A172 (cell line): ENCODE data around the gene NLRP13. TPM values are rescaled to one million over a fixed set of nuclear protein-coding genes. Genes with fewer than 3 reads are reported as not detected.

Experiments
- DNase-seq: peaks from one replicate; pipeline ENCODE4 v3.0.0-alpha.2; 2015; ENCODE audit warnings: low spot score
- total RNA-seq: library from RNA; depleted of rRNA; stranded (reverse); fragments of >200 nt; shearing (Covaris generic); gene quantifications from 2 replicates; pipeline ENCODE4 v1.2.3, GENCODE V29; 2014; rRNA removed

The NLRP13 gene
- total RNA-seq, 1 experiment from 2014 or later: not detected

DNA sequence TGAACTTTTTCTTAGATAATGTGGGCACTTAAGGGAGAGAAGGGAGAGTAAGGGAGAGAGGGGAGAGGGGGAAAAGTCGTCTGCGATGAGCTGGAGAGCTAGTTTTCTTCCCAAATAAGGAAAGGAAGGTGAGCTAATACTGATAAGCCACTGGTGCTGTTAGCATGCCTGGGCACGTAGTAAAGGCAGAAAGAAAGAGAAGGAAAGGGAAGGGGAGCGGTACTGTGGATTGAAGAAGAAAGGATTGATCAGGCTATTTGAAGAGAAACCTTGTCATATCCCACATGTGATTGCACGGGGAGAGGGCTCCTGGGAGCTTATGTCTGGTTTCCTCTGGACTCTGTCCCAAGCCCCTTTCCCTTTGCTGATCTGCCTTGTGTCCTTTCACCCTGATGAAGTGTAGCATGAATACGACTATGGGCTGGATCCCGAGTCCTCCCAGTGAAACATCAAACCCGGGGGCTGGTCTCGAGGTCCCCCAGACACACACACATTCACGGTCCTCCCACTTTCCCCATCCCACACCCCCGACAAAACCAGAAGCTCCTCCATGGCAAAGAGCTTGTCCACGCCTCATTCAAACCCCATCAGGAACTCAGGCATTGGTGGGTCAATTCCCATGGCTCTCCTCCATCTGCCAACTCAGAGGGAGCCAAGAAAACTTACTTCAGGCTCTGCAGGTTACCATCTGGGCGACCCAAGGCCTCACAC is 30.6 kb downstream of the NLRP13 start:
- no peak for DNase-seq

DNA sequence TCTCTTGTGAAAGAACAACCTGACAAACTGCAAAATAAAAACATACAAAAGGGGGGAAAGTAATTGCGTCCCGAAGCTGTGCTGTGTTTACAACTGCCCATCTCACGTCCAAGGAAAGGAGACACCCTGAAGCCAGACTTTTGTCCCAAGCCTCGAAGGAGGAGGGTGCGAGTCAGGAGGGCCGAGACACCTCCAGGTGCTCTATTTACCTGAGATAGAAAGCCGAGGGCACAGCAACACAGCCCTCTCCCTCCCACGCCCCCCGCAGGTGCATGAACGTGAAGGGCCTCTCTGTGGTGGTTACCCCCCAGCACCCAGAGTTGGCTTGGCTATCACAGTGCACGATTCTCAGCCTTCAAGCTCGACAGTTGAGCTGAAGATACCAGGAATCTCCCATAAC is 33.2 kb downstream of the NLRP13 start:
- no peak for DNase-seq

DNA sequence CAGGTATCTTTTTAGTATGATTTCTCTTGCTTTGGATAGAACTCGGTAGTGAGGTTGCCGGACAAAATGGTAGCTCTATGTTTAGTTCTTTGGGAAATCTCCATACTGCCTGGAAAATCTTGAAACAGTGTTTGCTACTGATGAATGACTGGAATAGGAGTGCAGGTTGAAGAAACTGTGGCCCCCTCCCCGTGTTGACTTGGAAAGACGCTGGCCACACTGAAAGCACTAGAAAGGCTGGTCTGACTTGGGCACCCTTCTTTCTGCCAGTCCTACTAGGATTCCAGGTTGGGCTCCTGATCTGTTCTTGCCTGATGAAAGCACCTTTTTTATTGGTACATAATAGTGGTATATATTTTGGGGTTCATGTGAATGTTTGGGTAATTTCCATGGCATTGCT is 49.5 kb downstream of the NLRP13 start:
- no peak for DNase-seq

DNA sequence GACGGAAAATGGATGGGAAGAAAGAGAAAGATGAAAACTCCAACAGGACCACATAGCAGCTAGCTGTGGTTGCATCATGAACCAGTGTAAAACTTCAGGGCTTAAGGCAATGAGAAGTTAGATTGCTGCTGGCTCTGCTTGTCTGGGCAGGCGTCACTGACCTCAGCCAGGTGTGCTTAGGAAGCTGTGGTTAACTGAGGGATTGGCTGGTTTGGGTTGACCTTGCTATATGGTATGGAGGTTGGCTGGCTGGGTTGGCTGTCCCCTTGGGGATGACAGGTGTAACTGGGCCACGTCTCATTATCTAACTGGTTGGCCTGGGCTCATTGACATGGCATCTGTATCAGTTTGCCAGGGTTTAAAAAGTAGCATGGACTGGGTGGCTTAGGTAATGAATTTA is 54.9 kb downstream of the NLRP13 start:
- no peak for DNase-seq

DNA sequence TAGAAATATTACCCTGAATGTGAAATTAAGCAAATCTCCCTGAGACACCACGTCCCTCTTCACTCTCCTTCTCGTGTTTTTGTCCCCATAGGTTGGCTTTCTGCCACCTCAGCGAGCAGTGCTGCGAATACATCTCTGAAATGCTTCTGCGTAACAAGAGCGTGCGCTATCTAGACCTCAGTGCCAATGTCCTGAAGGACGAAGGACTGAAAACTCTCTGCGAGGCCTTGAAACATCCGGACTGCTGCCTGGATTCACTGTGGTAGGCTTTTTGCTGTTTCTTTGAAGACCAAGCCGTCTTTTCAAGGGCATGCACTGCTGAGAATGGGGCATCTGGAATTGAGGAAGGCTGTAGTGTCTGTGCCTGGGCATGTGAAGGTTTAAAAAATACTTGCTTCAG is 61.4 kb downstream of the NLRP13 start:
- no peak for DNase-seq

DNA sequence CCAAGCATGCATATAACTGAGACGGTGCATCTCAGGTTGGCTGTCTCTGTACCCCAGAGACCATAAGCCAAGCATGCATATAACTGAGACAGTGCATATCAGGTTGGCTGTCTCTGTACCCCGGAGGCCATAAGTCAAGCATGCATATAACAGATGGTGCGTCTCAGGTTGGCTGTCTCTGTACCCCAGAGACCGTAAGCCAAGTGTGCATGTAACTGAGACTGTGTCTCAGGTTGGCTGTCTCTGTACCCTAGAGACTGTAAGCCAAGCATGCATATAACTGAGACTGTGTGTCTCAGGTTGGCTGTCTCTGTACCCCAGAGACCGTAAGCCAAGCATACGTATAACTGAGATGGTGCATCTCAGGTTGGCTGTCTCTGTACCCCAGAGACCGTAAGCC is 65.0 kb downstream of the NLRP13 start:
- DNase-seq: no peak

DNA sequence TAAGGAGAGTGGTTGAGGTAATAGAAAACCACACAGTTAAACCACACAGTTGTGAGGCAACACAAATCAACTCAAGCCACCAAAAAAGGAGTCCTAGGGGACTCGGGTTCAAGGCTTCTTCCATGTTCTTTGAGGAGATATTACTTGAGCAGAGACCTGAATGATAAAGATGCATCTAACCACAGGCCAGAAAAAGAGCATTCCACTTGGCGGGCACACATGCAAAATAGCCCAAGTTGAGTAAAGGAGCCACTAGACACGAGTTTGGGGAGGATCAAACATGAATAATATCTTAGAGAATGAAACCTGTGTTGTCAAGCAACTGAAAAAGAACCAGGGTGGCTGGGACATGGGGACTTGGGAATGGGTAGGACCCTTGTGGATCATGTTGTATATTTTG is 65.6 kb downstream of the NLRP13 start:
- no peak for DNase-seq

DNA sequence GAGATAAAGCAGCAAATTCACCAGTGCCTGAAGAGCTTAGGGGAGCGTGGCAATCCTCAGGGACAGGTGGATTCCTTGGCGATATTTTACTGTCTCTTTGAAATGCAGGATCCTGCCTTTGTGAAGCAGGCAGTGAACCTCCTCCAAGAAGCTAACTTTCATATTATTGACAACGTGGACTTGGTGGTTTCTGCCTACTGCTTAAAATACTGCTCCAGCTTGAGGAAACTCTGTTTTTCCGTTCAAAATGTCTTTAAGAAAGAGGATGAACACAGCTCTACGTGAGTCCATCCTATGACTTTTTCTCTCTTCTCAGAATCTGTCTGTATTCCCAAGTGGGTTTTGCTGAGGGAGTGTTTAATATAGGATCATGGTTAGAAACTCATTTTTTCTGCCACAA is 73.2 kb downstream of the NLRP13 start:
- DNase-seq: no peak

DNA sequence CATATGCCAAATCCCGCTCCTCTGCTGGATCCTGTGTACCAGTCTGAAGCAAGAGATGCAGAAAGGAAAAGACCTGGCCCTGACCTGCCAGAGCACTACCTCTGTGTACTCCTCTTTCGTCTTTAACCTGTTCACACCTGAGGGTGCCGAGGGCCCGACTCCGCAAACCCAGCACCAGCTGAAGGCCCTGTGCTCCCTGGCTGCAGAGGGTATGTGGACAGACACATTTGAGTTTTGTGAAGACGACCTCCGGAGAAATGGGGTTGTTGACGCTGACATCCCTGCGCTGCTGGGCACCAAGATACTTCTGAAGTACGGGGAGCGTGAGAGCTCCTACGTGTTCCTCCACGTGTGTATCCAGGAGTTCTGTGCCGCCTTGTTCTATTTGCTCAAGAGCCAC is 73.7 kb downstream of the NLRP13 start:
- DNase-seq: no peak

DNA sequence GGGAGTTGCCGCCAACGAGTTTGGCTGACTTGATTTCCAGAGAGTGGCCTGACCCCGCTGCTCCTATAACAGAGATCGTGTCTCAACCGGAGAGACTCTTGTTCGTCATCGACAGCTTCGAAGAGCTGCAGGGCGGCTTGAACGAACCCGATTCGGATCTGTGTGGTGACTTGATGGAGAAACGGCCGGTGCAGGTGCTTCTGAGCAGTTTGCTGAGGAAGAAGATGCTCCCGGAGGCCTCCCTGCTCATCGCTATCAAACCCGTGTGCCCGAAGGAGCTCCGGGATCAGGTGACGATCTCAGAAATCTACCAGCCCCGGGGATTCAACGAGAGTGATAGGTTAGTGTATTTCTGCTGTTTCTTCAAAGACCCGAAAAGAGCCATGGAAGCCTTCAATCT is 74.2 kb downstream of the NLRP13 start:
- DNase-seq: no peak

DNA sequence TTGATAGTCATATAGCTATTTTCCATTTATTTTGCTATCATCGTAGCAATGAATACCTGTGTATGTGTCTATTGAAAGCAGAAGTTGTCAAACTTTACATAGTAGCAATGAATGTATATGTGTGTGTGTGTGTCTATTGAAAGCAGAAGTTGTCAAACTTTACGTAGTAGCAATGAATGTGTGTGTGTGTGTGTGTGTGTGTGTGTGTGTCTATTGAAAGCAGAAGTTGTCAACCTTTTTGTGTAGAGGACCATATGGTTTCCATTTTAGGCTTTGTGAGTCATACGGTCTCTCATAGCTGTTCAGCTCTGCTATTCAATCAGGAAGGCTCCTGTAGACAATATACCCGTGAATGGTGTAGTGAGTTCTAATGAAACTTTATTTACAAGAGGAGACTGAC is 75.0 kb downstream of the NLRP13 start:
- DNase-seq: no peak

DNA sequence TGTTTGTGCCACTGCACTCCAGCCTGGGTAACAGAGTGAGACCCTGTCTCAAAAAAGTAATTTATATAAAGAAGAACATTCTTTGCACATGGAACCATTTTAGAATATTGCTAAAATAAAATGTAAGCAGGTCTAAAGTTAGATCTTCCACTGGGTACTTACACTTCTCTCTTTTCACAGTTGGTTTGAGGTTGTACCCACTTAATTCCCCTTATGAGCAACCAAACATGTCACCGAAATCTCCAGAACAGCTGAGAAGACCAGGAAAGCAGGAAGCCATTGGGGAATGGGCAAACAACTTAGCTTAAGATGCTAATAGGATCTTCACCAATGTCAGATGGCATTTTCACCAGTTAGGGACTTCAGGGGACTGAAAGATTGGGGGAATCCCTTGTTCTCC is 77.0 kb downstream of the NLRP13 start:
- DNase-seq: no peak

Other genes with a start within 250 kb of the NLRP13 start
- not detected in 2 replicates for gene NLRP9, start 193.9 kb downstream of the NLRP13 start, total RNA-seq
- not detected in 2 replicates for gene RFPL4A, start 173.2 kb downstream of the NLRP13 start, total RNA-seq
- 1.6 TPM in 1 of 2 replicates, not detected in the other for gene RFPL4AL1, start 163.2 kb downstream of the NLRP13 start, total RNA-seq
- 2.5 and 4.9 TPM in 2 replicates for gene NLRP11, start 100.3 kb downstream of the NLRP13 start, total RNA-seq
- gene NLRP4, start 95.8 kb downstream of the NLRP13 start, total RNA-seq: 0.03 TPM in 1 of 2 replicates, not detected in the other
- not detected in 2 replicates for gene NLRP8, start 15.5 kb upstream of the NLRP13 start, total RNA-seq
- 0.24 TPM in 1 of 2 replicates, not detected in the other for gene NLRP5, start 54.4 kb upstream of the NLRP13 start, total RNA-seq
- gene ZNF787, start 189.0 kb upstream of the NLRP13 start, total RNA-seq: 18.1 and 44.8 TPM in 2 replicates
- 27.5 and 29.4 TPM in 2 replicates for gene ZNF444, start 209.0 kb upstream of the NLRP13 start, total RNA-seq
- not detected in 2 replicates for gene GALP, start 243.7 kb upstream of the NLRP13 start, total RNA-seq